Muscle of leg (tissue), 11 donors: ENCODE results near the gene SMARCA4. TPM values are rescaled to one million over a fixed set of nuclear protein-coding genes. Genes with fewer than 3 reads are reported as not detected.
"Not testable (repeated sequence)": the region's sequence is repeated elsewhere in the genome, so short reads cannot be mapped to it uniquely, and the experiment has no call there.

ENCODE experiments used
- DNase-seq: peaks from one replicate; pipeline ENCODE4 v3.0.0; 2013
- H3K27ac ChIP-seq: one replicate; pipeline ENCODE4 v1.5.1; 2013; ENCODE audit warnings: mild to moderate bottlenecking, low read length, control low read depth
- H3K27me3 ChIP-seq: one replicate; pipeline ENCODE4 v1.6.1; 2013; ENCODE audit warnings: low read length; ENCODE audit not compliant: control insufficient read depth, insufficient read depth
- H3K36me3 ChIP-seq: one replicate; pipeline ENCODE4 v1.6.1; 2013; ENCODE audit warnings: low read length; ENCODE audit not compliant: control insufficient read depth, insufficient read depth
- H3K4me1 ChIP-seq: one replicate; pipeline ENCODE4 v1.6.1; 2013; ENCODE audit warnings: low read length; ENCODE audit not compliant: control insufficient read depth, insufficient read depth
- H3K4me3 ChIP-seq: one replicate; pipeline ENCODE4 v1.5.1; 2013; ENCODE audit warnings: low read length, control low read depth
- H3K9me3 ChIP-seq: replicated peaks from 2 replicates; pipeline ENCODE4 v1.6.1; 2013; ENCODE audit warnings: low read depth, low read length; ENCODE audit not compliant: control insufficient read depth
- WGBS: methylation state at CpG from one replicate; pipeline ENCODE4 v1.1.5; 2013; ENCODE audit warnings: missing lambda C conversion rate; ENCODE audit not compliant: insufficient coverage; 5-methylcytosine and 5-hydroxymethylcytosine counted together
- polyA plus RNA-seq, 8 donors: library from polyadenylated mRNA; unstranded; fragments of 120-200 nt; gene quantifications; one replicate each; pipeline versions ENCODE4 v1.2.1 to v1.2.3, GENCODE V29; 2013; ENCODE audit warnings: inconsistent platforms in 1 of 8, low replicate concordance in 1 of 8; ENCODE audit not compliant: insufficient read length in 8 of 8, insufficient read depth in 1 of 8
- total RNA-seq: library from RNA; stranded (reverse); fragments of 120-200 nt; gene quantifications from one replicate; pipeline ENCODE4 v1.2.4, GENCODE V29; 2013

Gene SMARCA4
- total and polyA plus RNA-seq, 9 donors, result 60.2 to 121 (median 101) TPM

DNA sequence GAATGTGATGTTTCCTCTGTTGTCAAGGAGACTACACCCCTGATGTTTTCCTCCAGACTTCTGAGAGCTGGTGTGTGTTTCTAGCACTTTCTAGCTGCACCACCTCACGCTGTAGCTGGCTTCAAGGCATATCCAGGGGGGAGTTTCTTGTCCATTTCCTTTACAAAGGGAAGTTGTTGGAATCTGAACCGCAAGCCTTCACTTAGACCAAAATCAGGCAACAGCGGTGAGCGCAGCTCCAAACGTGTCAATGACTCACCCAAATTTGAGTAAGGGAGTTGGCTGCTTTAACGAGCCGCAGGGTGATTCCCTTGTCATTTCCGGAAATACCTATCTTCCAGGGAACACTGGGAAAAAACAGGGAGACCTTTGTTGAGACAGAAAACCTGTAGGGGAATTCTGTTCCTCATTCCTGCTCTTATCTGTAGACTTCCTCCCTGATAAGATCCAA is 130.9 kb downstream of the SMARCA4 start:
- Histone ChIP-seq H3K27ac (peak overlapping the region; percentile 99), H3K36me3 (peaks cover 14% of the 10 kb centered on the region), H3K4me3 (peak overlapping the region; percentile 96), H3K4me1 (peaks cover 53% of the 10 kb centered on the region), H3K27me3 (no peaks in the 10 kb centered on the region), H3K9me3 (no peaks in the 10 kb centered on the region)
- peak; percentile 92 for DNase-seq
- WGBS, result no CpG with 5 or more reads among the region's 8 CpGs

DNA sequence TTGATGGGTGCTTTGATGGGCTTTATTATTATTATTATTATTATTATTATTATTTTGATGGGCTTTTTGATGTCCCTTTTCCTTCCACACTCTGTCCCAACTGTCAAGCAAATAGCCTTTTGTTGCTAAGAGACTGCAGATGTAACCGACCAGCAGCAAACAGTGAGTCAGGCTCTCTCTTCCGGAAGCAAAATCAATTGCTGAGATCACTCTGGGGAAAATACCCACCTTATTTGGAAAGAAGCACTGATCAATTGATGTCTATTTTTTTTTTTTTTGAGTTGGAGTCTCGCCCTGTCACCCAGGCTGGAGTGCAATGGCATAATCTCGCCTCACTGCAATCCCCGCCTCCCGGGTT is 131.3 kb downstream of the SMARCA4 start:
- Histone ChIP-seq H3K9me3 (no peaks in the 10 kb centered on the region), H3K4me3 (no peak overlapping the region), H3K27me3 (no peaks in the 10 kb centered on the region), H3K4me1 (peaks cover 57% of the 10 kb centered on the region), H3K36me3 (peaks cover 14% of the 10 kb centered on the region), H3K27ac (peak overlapping the region; percentile 99)
- WGBS, result no CpG with 5 or more reads among the region's 6 CpGs
- peak; percentile 86 for DNase-seq

GRCh38 chr19:11093689-11094238 is 132.9 kb downstream of the SMARCA4 start:
- Histone ChIP-seq H3K9me3 (peaks cover 5% of the 10 kb centered on the region), H3K36me3 (peaks cover 26% of the 10 kb centered on the region), H3K4me3 (no peak overlapping the region), H3K4me1 (peaks cover 57% of the 10 kb centered on the region), H3K27me3 (no peaks in the 10 kb centered on the region), H3K27ac (peak overlapping the region; percentile 13)
- WGBS, result 81% methylated on average over 13 of the region's 15 CpGs
- no peak for DNase-seq

- no peaks in the 10 kb centered on the region for H3K27me3 ChIP-seq
- H3K4me1 ChIP-seq, result peaks cover 53% of the 10 kb centered on the region
- H3K27ac ChIP-seq, result peak overlapping the region; percentile 89
- peaks cover 27% of the 10 kb centered on the region for H3K36me3 ChIP-seq
- 25% methylated on average over 1 of the region's 4 CpGs for WGBS
- no peak overlapping the region for H3K4me3 ChIP-seq
- no peak for DNase-seq
- H3K9me3 ChIP-seq, result peaks cover 5% of the 10 kb centered on the region
These were observed 133.7 kb downstream of the SMARCA4 start for GRCh38 chr19:11094520-11094894.

- no peak overlapping the region for H3K4me3 ChIP-seq
- peaks cover 48% of the 10 kb centered on the region for H3K4me1 ChIP-seq
- DNase-seq, result peak; percentile 97
- peaks cover 35% of the 10 kb centered on the region for H3K36me3 ChIP-seq
- H3K27me3 ChIP-seq, result no peaks in the 10 kb centered on the region
- H3K27ac ChIP-seq, result peak overlapping the region; percentile 89
- H3K9me3 ChIP-seq, result peaks cover 5% of the 10 kb centered on the region
- 26% methylated on average over 4 of the region's 10 CpGs for WGBS
These were observed 135.5 kb downstream of the SMARCA4 start for GRCh38 chr19:11096210-11096841.

GRCh38 chr19:11097367-11097766 is 136.5 kb downstream of the SMARCA4 start:
- H3K27ac ChIP-seq, result peak overlapping the region; percentile 89
- not testable (repeated sequence) for H3K27me3 ChIP-seq, H3K4me3 ChIP-seq, DNase-seq, H3K9me3 ChIP-seq
- H3K4me1 ChIP-seq, result peaks cover 37% of the 10 kb centered on the region
- 80% methylated on average over 1 of the region's 6 CpGs for WGBS
- H3K36me3 ChIP-seq, result peaks cover 39% of the 10 kb centered on the region

DNA sequence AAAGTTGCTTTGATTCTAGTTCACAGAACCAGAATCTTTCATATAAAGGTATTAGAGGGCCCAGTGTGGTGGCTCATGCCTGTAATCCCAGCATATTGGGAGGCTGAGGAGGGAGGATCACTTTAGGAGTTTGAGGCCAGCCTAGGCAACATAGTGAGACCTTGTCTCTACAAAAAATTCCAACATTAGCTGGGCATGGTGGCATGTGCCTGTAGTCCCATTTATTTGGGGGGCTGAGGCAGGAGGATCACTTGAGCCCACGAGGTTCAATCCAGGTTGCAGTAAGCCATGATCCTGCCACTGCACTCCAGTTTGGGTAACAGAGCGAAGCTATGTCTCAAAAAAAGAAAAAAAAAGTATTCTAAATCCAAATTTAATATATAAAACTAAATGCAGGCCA is 137.5 kb downstream of the SMARCA4 start:
- no CpG with 5 or more reads among the region's 2 CpGs for WGBS
- Histone ChIP-seq H3K4me3 (no peak overlapping the region), H3K27me3 (no peaks in the 10 kb centered on the region), H3K9me3 (peaks cover 5% of the 10 kb centered on the region), H3K36me3 (peaks cover 49% of the 10 kb centered on the region), H3K27ac (no peak overlapping the region), H3K4me1 (peaks cover 34% of the 10 kb centered on the region)
- no peak for DNase-seq

DNA sequence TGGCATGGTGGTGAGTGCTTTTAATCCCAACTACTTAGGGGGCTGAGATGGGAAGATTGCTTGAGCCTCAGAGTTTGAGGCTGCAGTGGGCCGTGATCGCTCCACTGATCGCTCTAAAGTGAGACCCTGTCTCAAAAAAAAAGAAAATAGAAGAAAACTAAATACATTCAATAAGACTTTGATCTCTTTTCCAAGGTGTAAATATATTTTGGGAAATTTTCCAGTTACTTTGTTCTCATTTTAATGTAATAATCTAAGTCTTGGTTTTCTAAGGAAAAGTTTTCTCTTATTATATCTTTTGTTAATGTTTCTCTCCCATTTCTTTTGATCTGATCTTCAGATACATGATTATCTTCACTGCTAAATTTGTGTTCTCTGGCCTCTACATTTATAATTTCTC is 138.0 kb downstream of the SMARCA4 start:
- peaks cover 47% of the 10 kb centered on the region for H3K36me3 ChIP-seq
- DNase-seq, result no peak
- H3K27ac ChIP-seq, result no peak overlapping the region
- peaks cover 31% of the 10 kb centered on the region for H3K4me1 ChIP-seq
- H3K4me3 ChIP-seq, result no peak overlapping the region
- no peaks in the 10 kb centered on the region for H3K27me3 ChIP-seq
- peaks cover 5% of the 10 kb centered on the region for H3K9me3 ChIP-seq
- no CpG with 5 or more reads among the region's 3 CpGs for WGBS

- Histone ChIP-seq H3K27me3 (no peaks in the 10 kb centered on the region), H3K4me3 (no peak overlapping the region), H3K36me3 (peaks cover 50% of the 10 kb centered on the region), H3K9me3 (peaks cover 5% of the 10 kb centered on the region), H3K27ac (peak overlapping the region; percentile 49), H3K4me1 (peaks cover 25% of the 10 kb centered on the region)
- WGBS, result 26% methylated on average over 8 of the region's 12 CpGs
- DNase-seq, result peak; percentile 75
These were observed 139.2 kb downstream of the SMARCA4 start for GRCh38 chr19:11100049-11100448.

GRCh38 chr19:11101057-11101456 is 140.2 kb downstream of the SMARCA4 start:
- H3K27me3 ChIP-seq, result no peaks in the 10 kb centered on the region
- H3K4me3 ChIP-seq, result no peak overlapping the region
- DNase-seq, result no peak
- peaks cover 58% of the 10 kb centered on the region for H3K36me3 ChIP-seq
- H3K9me3 ChIP-seq, result peaks cover 5% of the 10 kb centered on the region
- no peak overlapping the region for H3K27ac ChIP-seq
- peaks cover 22% of the 10 kb centered on the region for H3K4me1 ChIP-seq
- WGBS, result 100% methylated on average over 1 of the region's 5 CpGs
